Osteocyte (in vitro differentiated cells): ENCODE data around the gene CIAO3. TPM values are rescaled to one million over a fixed set of nuclear protein-coding genes. Genes with fewer than 3 reads are reported as not detected.

Source experiments
- DNase-seq: peaks from one replicate; pipeline ENCODE4 v3.0.0; 2021; ENCODE audit warnings: mixed read lengths; ENCODE audit not compliant: unreplicated experiment; ENCODE audit errors: extremely low spot score
- H3K27ac Mint-ChIP-seq: one replicate; pipeline ENCODE4 v1.8.0; 2021; ENCODE audit warnings: mild to moderate bottlenecking, mixed read lengths; ENCODE audit not compliant: unreplicated experiment
- H3K27me3 Mint-ChIP-seq: one replicate; pipeline ENCODE4 v1.8.0; 2021; ENCODE audit warnings: mixed read lengths; ENCODE audit not compliant: unreplicated experiment
- H3K36me3 Mint-ChIP-seq: one replicate; pipeline ENCODE4 v1.8.0; 2021; ENCODE audit warnings: mixed read lengths; ENCODE audit not compliant: unreplicated experiment
- H3K4me1 Mint-ChIP-seq: one replicate; pipeline ENCODE4 v1.8.0; 2021; ENCODE audit warnings: mixed read lengths; ENCODE audit not compliant: unreplicated experiment
- H3K4me3 Mint-ChIP-seq: one replicate; pipeline ENCODE4 v1.8.0; 2021; ENCODE audit warnings: mild to moderate bottlenecking, moderate library complexity, mixed read lengths; ENCODE audit not compliant: unreplicated experiment
- H3K9me3 Mint-ChIP-seq: one replicate; pipeline ENCODE4 v1.8.0; 2021; ENCODE audit warnings: mixed read lengths; ENCODE audit not compliant: unreplicated experiment
- total RNA-seq: library from RNA; stranded (reverse); gene quantifications from 2 replicates; pipeline ENCODE4 v1.2.1, GENCODE V29; 2021
- TF ChIP-seq, protein P1 (sequence below): fragments of 200-600 bp; sonication (generic); IDR thresholded peaks from 2 replicates; pipeline ENCODE4 v1.5.0; 2021; ENCODE audit warnings: antibody characterized with exemption, mild to moderate bottlenecking, moderate library complexity

Gene CIAO3
- total RNA-seq, 1 donor from 2014 or later, result 31.4 TPM

DNA sequence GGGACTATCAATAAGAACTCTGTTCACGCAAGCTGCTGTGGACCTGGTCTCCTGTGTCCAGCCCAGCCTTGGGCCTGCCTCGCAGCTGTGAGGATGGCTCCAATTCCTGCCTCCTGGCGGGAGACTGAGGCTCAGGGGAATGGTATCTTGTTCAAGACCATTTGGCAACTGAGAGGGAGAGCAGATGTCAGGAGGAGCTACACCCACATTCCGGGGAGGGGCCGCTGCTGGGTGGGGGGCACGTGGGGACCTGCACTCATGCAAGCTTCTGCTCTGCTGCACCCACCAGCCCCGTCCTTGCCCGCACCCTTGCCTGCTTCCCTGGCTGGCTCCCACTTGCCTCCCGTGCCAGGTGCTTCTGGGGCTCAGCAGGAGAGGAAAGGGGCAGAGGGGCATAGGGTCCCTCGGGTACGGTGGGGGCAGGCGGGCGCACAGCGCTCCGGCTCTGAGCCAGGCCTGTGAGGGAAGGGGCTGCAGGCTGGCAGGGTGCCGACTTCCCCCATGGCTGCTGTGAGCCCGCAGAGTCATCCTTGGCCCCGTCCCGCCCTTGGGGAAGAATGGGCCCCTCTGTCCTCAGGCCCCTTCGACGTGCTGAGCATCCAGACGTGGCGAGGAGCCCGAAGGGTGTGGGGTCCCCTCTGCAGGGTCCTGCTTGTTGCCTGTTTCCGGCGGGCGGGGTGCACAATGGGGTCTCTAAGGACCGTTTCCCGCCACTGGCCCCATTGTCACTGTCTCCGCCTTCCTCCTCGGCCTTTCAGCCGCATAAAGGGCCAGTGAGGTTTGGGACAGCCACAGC, 23.1 kb downstream of the CIAO3 start:
- Mint-ChIP-seq H3K9me3 (no peaks in the 10 kb centered on the region), H3K27me3 (no peaks in the 10 kb centered on the region), H3K4me3 (no peak overlapping the region), H3K36me3 (no peaks in the 10 kb centered on the region), H3K27ac (no peak overlapping the region), H3K4me1 (peaks cover 32% of the 10 kb centered on the region)
- TF ChIP-seq, protein P1, sequence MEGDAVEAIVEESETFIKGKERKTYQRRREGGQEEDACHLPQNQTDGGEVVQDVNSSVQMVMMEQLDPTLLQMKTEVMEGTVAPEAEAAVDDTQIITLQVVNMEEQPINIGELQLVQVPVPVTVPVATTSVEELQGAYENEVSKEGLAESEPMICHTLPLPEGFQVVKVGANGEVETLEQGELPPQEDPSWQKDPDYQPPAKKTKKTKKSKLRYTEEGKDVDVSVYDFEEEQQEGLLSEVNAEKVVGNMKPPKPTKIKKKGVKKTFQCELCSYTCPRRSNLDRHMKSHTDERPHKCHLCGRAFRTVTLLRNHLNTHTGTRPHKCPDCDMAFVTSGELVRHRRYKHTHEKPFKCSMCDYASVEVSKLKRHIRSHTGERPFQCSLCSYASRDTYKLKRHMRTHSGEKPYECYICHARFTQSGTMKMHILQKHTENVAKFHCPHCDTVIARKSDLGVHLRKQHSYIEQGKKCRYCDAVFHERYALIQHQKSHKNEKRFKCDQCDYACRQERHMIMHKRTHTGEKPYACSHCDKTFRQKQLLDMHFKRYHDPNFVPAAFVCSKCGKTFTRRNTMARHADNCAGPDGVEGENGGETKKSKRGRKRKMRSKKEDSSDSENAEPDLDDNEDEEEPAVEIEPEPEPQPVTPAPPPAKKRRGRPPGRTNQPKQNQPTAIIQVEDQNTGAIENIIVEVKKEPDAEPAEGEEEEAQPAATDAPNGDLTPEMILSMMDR, result no peak
- no peak for DNase-seq

DNA sequence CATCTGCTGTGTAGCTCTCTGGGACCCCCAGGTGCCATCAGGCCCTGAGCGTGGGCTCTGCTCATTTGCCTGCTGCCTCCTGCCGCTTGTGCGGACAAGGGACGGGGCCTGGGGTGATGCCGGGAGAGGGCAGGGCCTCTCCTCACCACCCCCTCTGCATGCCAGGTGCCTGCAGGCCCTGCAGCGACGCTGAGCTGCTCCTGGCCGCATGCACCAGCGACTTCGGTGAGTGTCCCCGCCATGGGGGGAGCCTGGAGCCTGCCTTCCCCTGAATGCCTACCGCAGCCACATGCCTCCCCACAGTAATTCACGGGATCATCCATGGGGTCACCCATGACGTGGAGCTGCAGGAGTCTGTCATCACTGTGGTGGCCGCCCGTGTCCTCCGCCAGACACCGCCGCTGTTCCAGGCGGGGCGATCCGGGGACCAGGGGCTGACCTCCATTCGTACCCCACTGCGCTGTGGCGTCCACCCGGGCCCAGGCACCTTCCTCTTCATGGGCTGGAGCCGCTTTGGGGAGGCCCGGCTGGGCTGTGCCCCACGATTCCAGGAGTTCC, 23.9 kb downstream of the CIAO3 start:
- no peak overlapping the region for H3K27ac Mint-ChIP-seq
- TF ChIP-seq, protein P1, result no peak
- peak overlapping the region; percentile 67 for H3K4me3 Mint-ChIP-seq
- peaks cover 32% of the 10 kb centered on the region for H3K4me1 Mint-ChIP-seq
- H3K27me3 Mint-ChIP-seq, result no peaks in the 10 kb centered on the region
- no peaks in the 10 kb centered on the region for H3K9me3 Mint-ChIP-seq
- no peak for DNase-seq
- no peaks in the 10 kb centered on the region for H3K36me3 Mint-ChIP-seq

DNA sequence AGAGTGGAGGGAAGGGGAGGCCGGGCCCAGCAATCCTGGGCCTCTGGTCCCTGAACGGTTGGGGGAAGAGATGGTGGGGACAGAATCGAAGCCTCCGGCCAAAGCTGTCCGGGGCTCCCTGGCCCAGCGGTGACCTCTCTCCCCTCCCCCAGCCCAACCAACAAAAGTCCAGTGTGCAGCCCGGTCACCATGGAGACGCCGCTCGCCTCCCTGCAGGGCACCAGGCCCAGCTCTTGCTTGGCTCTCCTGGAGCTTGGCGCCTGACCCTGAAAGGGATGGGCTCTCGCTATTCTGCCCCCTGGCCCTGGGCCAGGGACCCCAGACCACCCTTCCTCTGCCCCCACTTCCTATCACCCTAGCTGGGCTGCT, 24.6 kb downstream of the CIAO3 start:
- peak overlapping the region; percentile 14 for H3K27ac Mint-ChIP-seq
- no peak for DNase-seq

DNA sequence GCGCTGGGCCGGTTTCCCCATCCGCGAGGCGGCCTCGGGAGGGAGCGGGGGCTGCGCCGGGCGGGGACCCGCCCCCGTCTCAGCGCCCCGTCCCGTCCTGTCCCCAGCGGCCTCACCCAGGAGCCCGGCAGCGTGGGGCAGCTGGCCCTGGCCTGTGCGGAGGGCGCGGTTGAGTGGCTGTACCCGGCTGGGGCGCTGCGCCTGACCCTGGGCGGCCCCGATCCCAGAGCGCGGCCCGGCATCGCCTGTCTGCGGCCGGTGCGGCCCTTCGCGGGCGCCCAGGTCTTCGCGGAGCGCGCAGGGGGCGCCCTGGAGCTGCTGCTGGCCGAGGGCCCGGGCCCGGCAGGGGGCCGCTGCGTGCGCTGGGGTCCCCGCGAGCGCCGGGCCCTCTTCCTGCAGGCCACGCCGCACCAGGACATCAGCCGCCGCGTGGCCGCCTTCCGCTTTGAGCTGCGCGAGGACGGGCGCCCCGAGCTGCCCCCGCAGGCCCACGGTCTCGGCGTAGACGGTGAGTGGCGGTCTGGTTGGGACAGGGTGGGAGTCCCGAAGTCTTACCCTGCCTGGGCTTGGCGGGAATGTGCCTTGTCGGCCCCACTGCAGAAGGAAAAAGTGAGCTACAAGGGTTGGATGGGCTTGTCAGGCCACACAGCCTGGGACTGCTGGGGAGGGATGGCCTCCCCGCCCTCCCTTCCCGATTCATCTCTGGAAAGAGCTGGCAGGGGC, 25.2 kb downstream of the CIAO3 start:
- H3K4me3 Mint-ChIP-seq, result peak overlapping the region; percentile 67
- no peak for DNase-seq
- H3K36me3 Mint-ChIP-seq, result no peaks in the 10 kb centered on the region
- peak overlapping the region; percentile 14 for H3K27ac Mint-ChIP-seq
- TF ChIP-seq, protein P1, result peak; percentile 38
- no peaks in the 10 kb centered on the region for H3K27me3 Mint-ChIP-seq
- H3K4me1 Mint-ChIP-seq, result peaks cover 39% of the 10 kb centered on the region
- H3K9me3 Mint-ChIP-seq, result no peaks in the 10 kb centered on the region

More for the DNA sequence above, 24.6 kb downstream of the CIAO3 start:
- Mint-ChIP-seq H3K36me3 (no peaks in the 10 kb centered on the region), H3K27me3 (no peaks in the 10 kb centered on the region), H3K4me1 (peaks cover 37% of the 10 kb centered on the region), H3K4me3 (peak overlapping the region; percentile 67), H3K9me3 (no peaks in the 10 kb centered on the region)
- TF ChIP-seq, protein P1, result no peak
